Ovary (tissue), 3 donors: ENCODE data around the gene SLC12A8.

Source experiments
- POLR2A ChIP-seq: fragments of 450-650 bp; IDR thresholded peaks from one replicate; pipeline ENCODE4 v1.6.1; 2017; ENCODE audit warnings: antibody characterized with exemption, mild to moderate bottlenecking, moderate library complexity
- TF ChIP-seq, protein P1 (sequence below), 3 donors: fragments of 450-650 bp in 2 of 3; fragments of 200-600 bp in 1 of 3; IDR thresholded peaks; one replicate each; pipeline versions ENCODE4 v1.5.1 to v1.8.0; 2016 to 2022; ENCODE audit warnings: antibody characterized with exemption in 3 of 3, mild to moderate bottlenecking in 1 of 3
- donor health status: DM: no; HTN: no; CAD: no.

DNA sequence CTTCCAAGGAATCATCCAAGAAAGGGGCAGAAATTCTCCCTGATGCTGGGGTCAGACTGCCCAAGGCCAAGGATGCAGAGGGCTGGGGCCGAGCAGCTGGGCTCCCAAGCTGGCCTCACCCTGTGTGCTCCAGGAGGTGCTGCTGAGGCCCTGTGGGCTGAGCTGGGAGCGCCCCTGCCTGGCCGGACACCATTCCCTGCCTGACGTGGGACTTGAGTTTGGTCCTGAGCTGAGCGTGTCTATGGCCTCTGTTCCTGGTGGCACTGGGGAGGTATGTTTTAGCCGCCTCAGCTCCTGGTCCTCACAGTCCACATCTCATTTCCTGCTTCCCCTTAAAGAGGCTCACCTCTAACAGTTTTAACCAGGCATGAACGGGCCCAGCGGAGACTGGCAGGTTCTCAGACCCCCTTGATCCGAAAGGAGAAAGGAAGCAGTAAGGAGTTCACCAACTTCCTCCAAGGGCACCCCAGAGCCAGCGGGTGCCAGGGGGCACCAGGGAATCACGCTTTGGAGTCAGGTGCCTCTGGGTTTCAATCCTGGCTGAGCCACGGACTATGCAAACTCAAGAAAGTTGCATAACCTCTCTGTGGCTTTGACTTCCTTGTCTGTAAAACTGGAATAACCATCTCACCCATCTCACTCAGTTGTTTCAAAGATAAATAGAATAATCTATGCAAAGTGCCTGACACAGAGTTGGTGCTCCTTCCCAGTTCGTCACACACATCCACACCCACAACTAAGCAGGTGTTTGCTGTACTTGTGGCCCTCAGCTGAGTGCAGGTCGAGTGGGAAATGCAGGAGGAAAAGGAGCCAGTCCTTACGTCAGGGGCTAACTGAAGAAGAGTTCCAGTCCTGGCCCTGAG lies 48.6 kb downstream of the SLC12A8 start:
- TF ChIP-seq, protein P1, sequence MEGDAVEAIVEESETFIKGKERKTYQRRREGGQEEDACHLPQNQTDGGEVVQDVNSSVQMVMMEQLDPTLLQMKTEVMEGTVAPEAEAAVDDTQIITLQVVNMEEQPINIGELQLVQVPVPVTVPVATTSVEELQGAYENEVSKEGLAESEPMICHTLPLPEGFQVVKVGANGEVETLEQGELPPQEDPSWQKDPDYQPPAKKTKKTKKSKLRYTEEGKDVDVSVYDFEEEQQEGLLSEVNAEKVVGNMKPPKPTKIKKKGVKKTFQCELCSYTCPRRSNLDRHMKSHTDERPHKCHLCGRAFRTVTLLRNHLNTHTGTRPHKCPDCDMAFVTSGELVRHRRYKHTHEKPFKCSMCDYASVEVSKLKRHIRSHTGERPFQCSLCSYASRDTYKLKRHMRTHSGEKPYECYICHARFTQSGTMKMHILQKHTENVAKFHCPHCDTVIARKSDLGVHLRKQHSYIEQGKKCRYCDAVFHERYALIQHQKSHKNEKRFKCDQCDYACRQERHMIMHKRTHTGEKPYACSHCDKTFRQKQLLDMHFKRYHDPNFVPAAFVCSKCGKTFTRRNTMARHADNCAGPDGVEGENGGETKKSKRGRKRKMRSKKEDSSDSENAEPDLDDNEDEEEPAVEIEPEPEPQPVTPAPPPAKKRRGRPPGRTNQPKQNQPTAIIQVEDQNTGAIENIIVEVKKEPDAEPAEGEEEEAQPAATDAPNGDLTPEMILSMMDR (IDR thresholded peaks at IDR 0.05), result no peak
- no peak for TF ChIP-seq POLR2A
